LNCaP clone FGC (cell line): ENCODE measurements around the gene FH.

Experiments
- DNase-seq: peaks from one replicate; pipeline ENCODE4 v3.0.0-alpha.2; 2011; ENCODE audit warnings: low read depth
- H3K4me3 ChIP-seq: 2 replicates; pipeline ENCODE4 v1.5.1; 2011; ENCODE audit warnings: mild to moderate bottlenecking, low read depth, low read length, control low read depth
- CTCF ChIP-seq: IDR thresholded peaks from 2 replicates; pipeline ENCODE4 v1.5.1; 2012; ENCODE audit warnings: mild to moderate bottlenecking; ENCODE audit not compliant: control insufficient read depth, insufficient read depth; ENCODE audit errors: extremely low read depth

The FH gene

GRCh38 chr1:241451956-241452355 is 67.6 kb downstream of the FH start:
- H3K4me3 ChIP-seq: no peak overlapping the region
- TF ChIP-seq CTCF: no peak
- no peak for DNase-seq
